ENCODE results near the gene SEZ6L.

- TF ChIP-seq EZH2 (IDR thresholded peaks at IDR 0.05; ENCODE audit: borderline replicate concordance, insufficient read depth, low read length, poor library complexity, severe bottlenecking) (no peak), CTCF (IDR thresholded peaks at IDR 0.05; ENCODE audit: poor library complexity, severe bottlenecking) (no peak), TAF1 (IDR thresholded peaks at IDR 0.05; ENCODE audit: low read depth) (no peak)
Observed at GRCh38 chr22:26380072-26380830, 211.0 kb downstream of the SEZ6L start.

Measured in neural cell (in vitro differentiated cells).